ENCODE data around the gene SLC6A12. TPM values are rescaled to one million over a fixed set of nuclear protein-coding genes. Genes with fewer than 3 reads are reported as not detected.

The SLC6A12 gene
- total RNA-seq, 1 experiment from 2014 or later = 2.1 TPM

DNA sequence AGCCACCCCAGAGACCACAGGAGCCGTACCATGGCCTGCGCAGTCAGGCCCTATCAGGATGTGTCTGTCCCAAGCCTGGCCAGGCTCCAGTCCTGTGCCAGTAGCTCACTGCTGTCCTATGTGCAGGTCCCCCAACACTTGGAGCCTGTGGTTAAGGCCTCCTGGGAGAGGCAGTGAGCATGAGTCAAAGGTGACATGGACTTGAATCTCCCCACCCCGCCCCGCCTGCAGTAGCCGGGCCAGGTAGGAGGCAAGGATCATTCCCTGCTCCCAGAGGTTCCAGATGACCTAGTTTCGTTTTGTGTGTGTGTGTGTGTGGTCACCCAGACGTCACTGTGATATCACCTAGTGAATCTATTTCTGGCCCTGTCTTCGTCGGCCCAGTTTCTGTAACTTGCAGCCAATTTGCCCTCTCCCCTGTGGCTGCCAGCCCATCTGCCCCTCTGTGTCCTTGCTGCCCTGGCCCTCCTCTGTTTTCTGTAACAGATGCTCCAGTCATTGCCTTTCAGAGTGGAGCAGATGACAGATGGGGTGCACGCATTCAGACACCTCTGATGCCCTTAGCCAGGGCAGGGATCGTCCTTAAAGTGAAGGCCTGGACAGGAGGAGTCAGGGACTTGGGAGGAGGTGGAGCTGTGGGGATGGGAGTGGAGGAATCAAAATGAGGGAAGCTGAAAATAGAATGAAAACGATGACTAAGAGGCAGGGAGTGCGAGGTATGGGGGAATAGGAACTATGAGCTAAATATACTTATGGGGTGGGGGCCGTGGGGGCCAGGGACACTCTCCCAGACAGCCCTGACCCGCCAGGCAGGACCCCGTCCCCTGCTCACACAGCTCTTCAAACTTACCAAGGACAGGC lies 37.4 kb downstream of the SLC6A12 start:
- H3K9me3 ChIP-seq = no peaks in the 10 kb centered on the region
- no peaks in the 10 kb centered on the region for H3K9me3 Mint-ChIP-seq (ENCODE audit: unreplicated experiment)
- H3K4me1 ChIP-seq = peaks cover 12% of the 10 kb centered on the region
- H3K27me3 ChIP-seq (replicated peaks; ENCODE audit: control insufficient read depth, insufficient read depth, low read length) = no peaks in the 10 kb centered on the region
- no peaks in the 10 kb centered on the region for H3K36me3 ChIP-seq (ENCODE audit: control insufficient read depth, insufficient read depth, low read length)
- H3K4me3 Mint-ChIP-seq (ENCODE audit: unreplicated experiment) = no peak overlapping the region
- H3K4me3 ChIP-seq (ENCODE audit: low read depth, low read length) = no peak overlapping the region
- POLR2A ChIA-PET = no interaction called here
- no peaks in the 10 kb centered on the region for H3K36me3 Mint-ChIP-seq (ENCODE audit: insufficient read depth, unreplicated experiment)
- peak; percentile 50 to 80 for DNase-seq
- peaks cover 14% of the 10 kb centered on the region for H3K4me1 Mint-ChIP-seq (ENCODE audit: low read depth, unreplicated experiment)
- H3K27ac Mint-ChIP-seq (ENCODE audit: unreplicated experiment) = peak overlapping the region; percentile 18
- peak in 1 of 2 experiments; percentile 5 for TF ChIP-seq CTCF (IDR thresholded peaks at IDR 0.05; ENCODE audit: insufficient read depth in 1 of 2, low read depth in 1 of 2, low read length in 1 of 2, severe bottlenecking in 1 of 2, unreplicated experiment in 1 of 2)
- H3K27me3 Mint-ChIP-seq (ENCODE audit: insufficient read depth, unreplicated experiment) = no peaks in the 10 kb centered on the region
- CTCF ChIA-PET = no interaction called here
- BruUV-seq (replicated peaks) = no TSS peak
- intact Hi-C loops (cut with micrococcal nuclease; ENCODE audit: unreplicated experiment) = no loop called here

GRCh38 chr12:175759-176158 lies 38.2 kb downstream of the SLC6A12 start:
- BruUV-seq (replicated peaks) = no TSS peak
- peak in 1 of 2 experiments; percentile 14 for TF ChIP-seq CTCF (IDR thresholded peaks at IDR 0.05; ENCODE audit: insufficient read depth in 1 of 2, low read depth in 1 of 2, low read length in 1 of 2, severe bottlenecking in 1 of 2, unreplicated experiment in 1 of 2)
- Histone ChIP-seq H3K4me1 (peaks cover 12% of the 10 kb centered on the region), H3K27me3 (replicated peaks; ENCODE audit: control insufficient read depth, insufficient read depth, low read length) (no peaks in the 10 kb centered on the region), H3K36me3 (ENCODE audit: control insufficient read depth, insufficient read depth, low read length) (no peaks in the 10 kb centered on the region), H3K4me3 (ENCODE audit: low read depth, low read length) (no peak overlapping the region), H3K9me3 (no peaks in the 10 kb centered on the region)
- H3K27ac Mint-ChIP-seq (ENCODE audit: unreplicated experiment) = no peak overlapping the region
- H3K4me3 Mint-ChIP-seq (ENCODE audit: unreplicated experiment) = no peak overlapping the region
- intact Hi-C loops (cut with micrococcal nuclease; ENCODE audit: unreplicated experiment) = no loop called here
- H3K4me1 Mint-ChIP-seq (ENCODE audit: low read depth, unreplicated experiment) = peaks cover 14% of the 10 kb centered on the region
- no peaks in the 10 kb centered on the region for H3K36me3 Mint-ChIP-seq (ENCODE audit: insufficient read depth, unreplicated experiment)
- CTCF ChIA-PET = interaction anchor here (0.5 kb wide), 1 partner anchor 39 kb away, joined by 3 read pairs; no protein-coding TSS in a partner anchor
- POLR2A ChIA-PET = no interaction called here
- H3K9me3 Mint-ChIP-seq (ENCODE audit: unreplicated experiment) = no peaks in the 10 kb centered on the region
- no peak for DNase-seq
- no peaks in the 10 kb centered on the region for H3K27me3 Mint-ChIP-seq (ENCODE audit: insufficient read depth, unreplicated experiment)

GRCh38 chr12:175250-175649 lies 38.7 kb downstream of the SLC6A12 start:
- no peaks in the 10 kb centered on the region for H3K9me3 Mint-ChIP-seq (ENCODE audit: unreplicated experiment)
- no peak overlapping the region for H3K4me3 ChIP-seq (ENCODE audit: low read depth, low read length)
- no peak for DNase-seq
- no peaks in the 10 kb centered on the region for H3K27me3 ChIP-seq (replicated peaks; ENCODE audit: control insufficient read depth, insufficient read depth, low read length)
- H3K36me3 ChIP-seq (ENCODE audit: control insufficient read depth, insufficient read depth, low read length) = no peaks in the 10 kb centered on the region
- BruUV-seq (replicated peaks) = no TSS peak
- peaks cover 12% of the 10 kb centered on the region for H3K4me1 ChIP-seq
- no peaks in the 10 kb centered on the region for H3K27me3 Mint-ChIP-seq (ENCODE audit: insufficient read depth, unreplicated experiment)
- no peak for TF ChIP-seq CTCF (IDR thresholded peaks at IDR 0.05; ENCODE audit: insufficient read depth in 1 of 2, low read depth in 1 of 2, low read length in 1 of 2, severe bottlenecking in 1 of 2, unreplicated experiment in 1 of 2)
- H3K36me3 Mint-ChIP-seq (ENCODE audit: insufficient read depth, unreplicated experiment) = no peaks in the 10 kb centered on the region
- ChIA-PET CTCF (interaction anchor here (0.5 kb wide), 1 partner anchor 38 kb away, joined by 3 read pairs; no protein-coding TSS in a partner anchor), POLR2A (no interaction called here)
- H3K27ac Mint-ChIP-seq (ENCODE audit: unreplicated experiment) = no peak overlapping the region
- H3K4me1 Mint-ChIP-seq (ENCODE audit: low read depth, unreplicated experiment) = peaks cover 14% of the 10 kb centered on the region
- no peaks in the 10 kb centered on the region for H3K9me3 ChIP-seq
- H3K4me3 Mint-ChIP-seq (ENCODE audit: unreplicated experiment) = no peak overlapping the region
- intact Hi-C loops (cut with micrococcal nuclease; ENCODE audit: unreplicated experiment) = no loop called here
